NCI-H2171 treated with DMSO at 0.1 percent for 48 hours (cell line): ENCODE data around the gene KLHL7.
"Not testable (repeated sequence)": the region's sequence is repeated elsewhere in the genome, so short reads cannot be mapped to it uniquely, and the experiment has no call there.

ENCODE experiments used
- DNase-seq: peaks from one replicate; lab custom pipeline; 2025; lab: John Stamatoyannopoulos, UW

The KLHL7 gene

GRCh38 chr7:23183279-23184012 is 77.9 kb downstream of the KLHL7 start:
- no peak for DNase-seq

GRCh38 chr7:23184291-23184690 is 78.7 kb downstream of the KLHL7 start:
- no peak for DNase-seq

GRCh38 chr7:23184709-23185359 is 79.2 kb downstream of the KLHL7 start:
- peak; percentile 30 for DNase-seq

- no peak for DNase-seq
Measured at GRCh38 chr7:23185980-23186379, 80.4 kb downstream of the KLHL7 start.

- no peak for DNase-seq
Measured at GRCh38 chr7:23191022-23191421, 85.4 kb downstream of the KLHL7 start.

- not testable (repeated sequence) for DNase-seq
Measured at GRCh38 chr7:23193650-23194227, 88.2 kb downstream of the KLHL7 start.

GRCh38 chr7:23196306-23196705 is 90.7 kb downstream of the KLHL7 start:
- DNase-seq = no peak

- not testable (repeated sequence) for DNase-seq
Measured at GRCh38 chr7:23197745-23198144, 92.2 kb downstream of the KLHL7 start.

GRCh38 chr7:23200331-23200730 is 94.7 kb downstream of the KLHL7 start:
- no peak for DNase-seq

- no peak for DNase-seq
Measured at GRCh38 chr7:23204241-23204640, 98.7 kb downstream of the KLHL7 start.

GRCh38 chr7:23205577-23205908 is 100.0 kb downstream of the KLHL7 start:
- DNase-seq = no peak

GRCh38 chr7:23205909-23206767 is 100.6 kb downstream of the KLHL7 start:
- no peak for DNase-seq

GRCh38 chr7:23207021-23207420 is 101.4 kb downstream of the KLHL7 start:
- no peak for DNase-seq

- DNase-seq = no peak
Measured at GRCh38 chr7:23207884-23208283, 102.3 kb downstream of the KLHL7 start.

GRCh38 chr7:23208316-23208715 is 102.7 kb downstream of the KLHL7 start:
- DNase-seq = no peak

- no peak for DNase-seq
Measured at GRCh38 chr7:23210506-23210905, 104.9 kb downstream of the KLHL7 start.

GRCh38 chr7:23211589-23211988 is 106.0 kb downstream of the KLHL7 start:
- DNase-seq = no peak

GRCh38 chr7:23212395-23212794 is 106.8 kb downstream of the KLHL7 start:
- no peak for DNase-seq

- no peak for DNase-seq
Measured at GRCh38 chr7:23212841-23213240, 107.3 kb downstream of the KLHL7 start.

GRCh38 chr7:23213755-23214154 is 108.2 kb downstream of the KLHL7 start:
- no peak for DNase-seq

- no peak for DNase-seq
Measured at GRCh38 chr7:23214423-23214822, 108.8 kb downstream of the KLHL7 start.

- DNase-seq = no peak
Measured at GRCh38 chr7:23214938-23215337, 109.4 kb downstream of the KLHL7 start.

GRCh38 chr7:23216021-23216420 is 110.4 kb downstream of the KLHL7 start:
- no peak for DNase-seq
